ENCODE data around the gene KRCC1. TPM values are rescaled to one million over a fixed set of nuclear protein-coding genes. Genes with fewer than 3 reads are reported as not detected.

KRCC1 gene
- total RNA-seq, 3 donors from 2014 or later = 37.2 to 41.5 (median 40.7) TPM

- H3K4me1 ChIP-seq (ENCODE audit: low read depth) = no peaks in the 10 kb centered on the region
- DNase-seq (no peak), ATAC-seq (no peak)
- TF ChIP-seq, protein P1, sequence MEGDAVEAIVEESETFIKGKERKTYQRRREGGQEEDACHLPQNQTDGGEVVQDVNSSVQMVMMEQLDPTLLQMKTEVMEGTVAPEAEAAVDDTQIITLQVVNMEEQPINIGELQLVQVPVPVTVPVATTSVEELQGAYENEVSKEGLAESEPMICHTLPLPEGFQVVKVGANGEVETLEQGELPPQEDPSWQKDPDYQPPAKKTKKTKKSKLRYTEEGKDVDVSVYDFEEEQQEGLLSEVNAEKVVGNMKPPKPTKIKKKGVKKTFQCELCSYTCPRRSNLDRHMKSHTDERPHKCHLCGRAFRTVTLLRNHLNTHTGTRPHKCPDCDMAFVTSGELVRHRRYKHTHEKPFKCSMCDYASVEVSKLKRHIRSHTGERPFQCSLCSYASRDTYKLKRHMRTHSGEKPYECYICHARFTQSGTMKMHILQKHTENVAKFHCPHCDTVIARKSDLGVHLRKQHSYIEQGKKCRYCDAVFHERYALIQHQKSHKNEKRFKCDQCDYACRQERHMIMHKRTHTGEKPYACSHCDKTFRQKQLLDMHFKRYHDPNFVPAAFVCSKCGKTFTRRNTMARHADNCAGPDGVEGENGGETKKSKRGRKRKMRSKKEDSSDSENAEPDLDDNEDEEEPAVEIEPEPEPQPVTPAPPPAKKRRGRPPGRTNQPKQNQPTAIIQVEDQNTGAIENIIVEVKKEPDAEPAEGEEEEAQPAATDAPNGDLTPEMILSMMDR (IDR thresholded peaks at IDR 0.05) = no peak
- H3K9me3 ChIP-seq = no peaks in the 10 kb centered on the region
- no peaks in the 10 kb centered on the region for H3K36me3 ChIP-seq (ENCODE audit: low read depth)
- intact Hi-C loops (cut with DNase I, micrococcal nuclease) = no loop called here
- H3K4me3 ChIP-seq = no peak overlapping the region
Measured at GRCh38 chr2:88090446-88091283, 35.1 kb upstream of the KRCC1 start.

GRCh38 chr2:88088999-88089398 lies 33.4 kb upstream of the KRCC1 start:
- H3K36me3 ChIP-seq (ENCODE audit: low read depth) = no peaks in the 10 kb centered on the region
- intact Hi-C loops (cut with DNase I, micrococcal nuclease) = no loop called here
- H3K4me1 ChIP-seq (ENCODE audit: low read depth) = no peaks in the 10 kb centered on the region
- TF ChIP-seq, protein P1 (IDR thresholded peaks at IDR 0.05) = no peak
- no peak overlapping the region for H3K4me3 ChIP-seq
- no peak for DNase-seq
- ATAC-seq = no peak
- H3K9me3 ChIP-seq = no peaks in the 10 kb centered on the region

DNA sequence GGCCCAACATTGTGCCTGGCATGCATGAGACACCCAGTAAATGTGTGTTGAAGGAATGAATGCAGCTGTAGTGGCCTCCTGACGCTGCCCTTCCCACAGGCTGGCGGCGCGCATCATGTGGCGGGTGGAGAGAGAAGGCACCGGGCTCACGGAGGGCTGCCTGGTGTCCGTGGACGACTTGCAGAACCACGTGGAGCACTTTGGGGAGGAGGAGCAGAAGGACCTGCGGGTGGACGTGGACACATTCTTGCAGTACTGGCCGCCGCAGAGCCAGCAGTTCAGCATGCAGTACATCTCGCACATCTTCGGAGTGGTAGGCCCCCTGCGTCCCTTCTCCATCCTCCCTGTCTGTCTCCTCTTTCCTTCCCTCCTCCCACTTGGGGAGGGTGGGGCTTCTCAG lies 32.2 kb upstream of the KRCC1 start:
- no peak for ATAC-seq
- Histone ChIP-seq H3K4me1 (ENCODE audit: low read depth) (no peaks in the 10 kb centered on the region), H3K36me3 (ENCODE audit: low read depth) (no peaks in the 10 kb centered on the region), H3K9me3 (no peaks in the 10 kb centered on the region), H3K4me3 (no peak overlapping the region)
- TF ChIP-seq, protein P1 (IDR thresholded peaks at IDR 0.05) = no peak
- intact Hi-C loops (cut with DNase I, micrococcal nuclease) = no loop called here
- DNase-seq = no peak

- DNase-seq (no peak), ATAC-seq (no peak)
- H3K36me3 ChIP-seq (ENCODE audit: low read depth) = no peaks in the 10 kb centered on the region
- no peaks in the 10 kb centered on the region for H3K4me1 ChIP-seq (ENCODE audit: low read depth)
- H3K4me3 ChIP-seq = no peak overlapping the region
- no peaks in the 10 kb centered on the region for H3K9me3 ChIP-seq
- TF ChIP-seq, protein P1 (IDR thresholded peaks at IDR 0.05) = no peak
- intact Hi-C loops (cut with DNase I, micrococcal nuclease) = no loop called here
Measured at GRCh38 chr2:88087073-88087472, 31.5 kb upstream of the KRCC1 start.

DNA sequence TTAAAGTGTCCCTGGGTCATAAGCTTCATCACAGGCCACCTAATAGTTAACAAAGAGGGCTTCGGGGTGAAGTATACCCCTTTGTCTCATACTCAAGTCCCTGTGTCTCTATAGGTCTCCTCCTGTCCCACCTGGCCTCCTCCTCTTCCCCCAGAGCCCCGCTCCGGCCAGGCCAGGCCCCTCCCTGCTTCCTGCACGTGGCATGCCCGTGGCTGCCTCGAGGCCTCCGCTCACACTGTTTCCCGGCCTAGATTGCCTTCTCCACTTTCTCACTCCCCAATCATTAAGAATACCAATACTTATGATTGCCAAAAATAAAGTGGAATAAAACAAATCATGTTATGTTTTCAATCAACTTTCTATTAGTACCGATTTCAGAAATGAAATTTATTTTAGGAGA lies 30.8 kb upstream of the KRCC1 start:
- no peaks in the 10 kb centered on the region for H3K4me1 ChIP-seq (ENCODE audit: low read depth)
- ATAC-seq (no peak), DNase-seq (no peak)
- no peaks in the 10 kb centered on the region for H3K36me3 ChIP-seq (ENCODE audit: low read depth)
- H3K9me3 ChIP-seq = no peaks in the 10 kb centered on the region
- no peak overlapping the region for H3K4me3 ChIP-seq
- intact Hi-C loops (cut with DNase I, micrococcal nuclease) = no loop called here
- TF ChIP-seq, protein P1 (IDR thresholded peaks at IDR 0.05) = no peak
